Bronchial epithelial cell (primary cell): ENCODE data around the gene MACROH2A2. TPM values are rescaled to one million over a fixed set of nuclear protein-coding genes. Genes with fewer than 3 reads are reported as not detected.

Source experiments
- DNase-seq: peaks from one replicate; pipeline ENCODE4 v3.0.0-alpha.2; 2010; ENCODE audit warnings: low read depth
- FAIRE-seq: peaks from 2 replicates; lab custom pipeline; 2011; peaks lifted over from hg19 to GRCh38; lab: Jason Lieb, UNC
- H3K27me3 ChIP-seq: 2 replicates; pipeline ENCODE4 v1.5.1; 2011; ENCODE audit warnings: low read length; ENCODE audit not compliant: control insufficient read depth, insufficient read depth
- H3K36me3 ChIP-seq: 2 replicates; pipeline ENCODE4 v1.5.1; 2011; ENCODE audit warnings: low read length; ENCODE audit not compliant: control insufficient read depth, insufficient read depth
- H3K4me3 ChIP-seq: 2 replicates; pipeline ENCODE4 v1.5.1; 2011; ENCODE audit warnings: mild to moderate bottlenecking, low read depth, low read length, control low read depth
- CTCF ChIP-seq: IDR thresholded peaks from 2 replicates; pipeline ENCODE4 v1.5.1; 2011; ENCODE audit warnings: mild to moderate bottlenecking, moderate library complexity, low read length, control low read depth, inconsistent platforms; ENCODE audit not compliant: insufficient read depth, severe bottlenecking
- total RNA-seq: library from RNA; depleted of rRNA; stranded (reverse); fragments of >200 nt; gene quantifications from 2 replicates; pipeline ENCODE4 v1.2.1, GENCODE V29; 2014

The MACROH2A2 gene
- total RNA-seq, 1 donor from 2014 or later = 11.3 TPM

- FAIRE-seq (no peak), DNase-seq (no peak)
- Histone ChIP-seq H3K27me3 (no peaks in the 10 kb centered on the region), H3K36me3 (peaks cover 5% of the 10 kb centered on the region), H3K4me3 (no peak overlapping the region)
- no peak for TF ChIP-seq CTCF
These were observed 56.6 kb downstream of the MACROH2A2 start for GRCh38 chr10:70109064-70109729.

- FAIRE-seq (no peak), DNase-seq (no peak)
- H3K4me3 ChIP-seq = no peak overlapping the region
- no peaks in the 10 kb centered on the region for H3K27me3 ChIP-seq
- H3K36me3 ChIP-seq = peaks cover 9% of the 10 kb centered on the region
- no peak for TF ChIP-seq CTCF
These were observed 58.9 kb downstream of the MACROH2A2 start for GRCh38 chr10:70111496-70111895.

GRCh38 chr10:70112071-70112470 lies 59.4 kb downstream of the MACROH2A2 start:
- H3K4me3 ChIP-seq = no peak overlapping the region
- TF ChIP-seq CTCF = no peak
- DNase-seq (no peak), FAIRE-seq (no peak)
- H3K36me3 ChIP-seq = peaks cover 9% of the 10 kb centered on the region
- H3K27me3 ChIP-seq = no peaks in the 10 kb centered on the region

GRCh38 chr10:70114902-70115301 lies 62.3 kb downstream of the MACROH2A2 start:
- Histone ChIP-seq H3K36me3 (peaks cover 11% of the 10 kb centered on the region), H3K27me3 (no peaks in the 10 kb centered on the region), H3K4me3 (no peak overlapping the region)
- FAIRE-seq (no peak), DNase-seq (no peak)
- TF ChIP-seq CTCF = no peak

GRCh38 chr10:70115948-70116682 lies 63.5 kb downstream of the MACROH2A2 start:
- Histone ChIP-seq H3K4me3 (no peak overlapping the region), H3K36me3 (peaks cover 11% of the 10 kb centered on the region), H3K27me3 (no peaks in the 10 kb centered on the region)
- DNase-seq (peak; percentile 19), FAIRE-seq (no peak)
- TF ChIP-seq CTCF = peak; percentile 82
